Fibroblast of peridontal ligament (primary cell): Measurements from ENCODE around the gene MED15.
"Not testable (repeated sequence)": the region's sequence is repeated elsewhere in the genome, so short reads cannot be mapped to it uniquely, and the experiment has no call there.

Experiments
- DNase-seq: peaks from one replicate; pipeline ENCODE4 v3.0.0-alpha.2; 2010; ENCODE audit errors: extremely low read depth

The MED15 gene

DNA sequence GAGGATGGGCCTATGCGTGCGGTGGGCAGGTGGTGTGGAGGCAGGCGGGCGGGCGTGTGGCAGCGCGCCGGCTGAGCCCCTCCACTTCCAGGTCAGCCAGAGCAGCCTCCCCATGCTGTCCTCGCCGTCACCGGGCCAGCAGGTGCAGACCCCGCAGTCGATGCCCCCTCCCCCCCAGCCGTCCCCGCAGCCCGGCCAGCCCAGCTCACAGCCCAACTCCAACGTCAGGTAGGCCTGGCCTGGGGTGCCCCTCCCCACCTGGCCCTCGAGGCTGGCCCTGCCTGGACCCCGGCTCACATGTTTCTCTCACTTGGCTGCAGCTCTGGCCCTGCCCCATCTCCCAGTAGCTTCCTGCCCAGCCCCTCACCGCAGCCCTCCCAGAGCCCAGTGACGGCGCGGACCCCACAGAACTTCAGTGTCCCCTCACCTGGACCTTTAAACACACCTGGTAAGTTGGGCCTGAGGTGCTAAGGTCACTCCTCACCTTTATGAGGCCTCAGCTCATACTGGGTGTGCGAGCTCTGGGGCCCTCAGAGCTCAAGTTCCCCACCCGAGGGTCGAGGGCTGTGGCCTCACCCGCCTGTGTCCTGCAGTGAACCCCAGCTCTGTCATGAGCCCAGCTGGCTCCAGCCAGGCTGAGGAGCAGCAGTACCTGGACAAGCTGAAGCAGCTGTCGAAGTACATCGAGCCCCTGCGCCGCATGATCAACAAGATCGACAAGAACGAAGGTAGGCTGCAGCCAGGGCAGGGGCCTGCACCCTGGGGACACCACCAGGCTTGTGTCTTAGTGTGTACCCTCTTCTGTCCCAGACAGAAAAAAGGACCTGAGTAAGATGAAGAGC, 75.3 kb downstream of the MED15 start:
- DNase-seq, result no peak

DNA sequence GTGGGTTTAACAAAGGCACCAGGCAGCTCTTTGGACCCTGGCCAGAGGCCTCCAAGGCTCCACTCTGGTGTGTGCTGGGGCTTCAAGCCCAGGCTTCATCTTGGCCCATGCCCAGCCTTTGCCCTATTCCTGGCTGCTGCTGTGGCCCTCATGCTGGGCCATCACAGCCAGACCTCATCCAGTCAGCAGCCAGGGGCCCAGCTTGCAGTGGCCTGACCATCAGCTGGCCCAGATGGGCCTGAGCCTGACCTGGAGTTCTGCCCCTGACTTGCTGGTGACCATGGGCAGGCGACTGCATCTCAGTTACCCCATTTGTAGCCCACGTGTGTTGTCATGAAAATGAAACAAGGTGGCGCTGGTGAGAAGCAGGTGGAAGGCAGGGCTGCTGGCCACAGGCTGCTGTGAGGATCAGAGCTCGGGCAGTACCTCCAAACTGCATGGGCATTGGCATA, 76.1 kb downstream of the MED15 start:
- DNase-seq, result no peak

DNA sequence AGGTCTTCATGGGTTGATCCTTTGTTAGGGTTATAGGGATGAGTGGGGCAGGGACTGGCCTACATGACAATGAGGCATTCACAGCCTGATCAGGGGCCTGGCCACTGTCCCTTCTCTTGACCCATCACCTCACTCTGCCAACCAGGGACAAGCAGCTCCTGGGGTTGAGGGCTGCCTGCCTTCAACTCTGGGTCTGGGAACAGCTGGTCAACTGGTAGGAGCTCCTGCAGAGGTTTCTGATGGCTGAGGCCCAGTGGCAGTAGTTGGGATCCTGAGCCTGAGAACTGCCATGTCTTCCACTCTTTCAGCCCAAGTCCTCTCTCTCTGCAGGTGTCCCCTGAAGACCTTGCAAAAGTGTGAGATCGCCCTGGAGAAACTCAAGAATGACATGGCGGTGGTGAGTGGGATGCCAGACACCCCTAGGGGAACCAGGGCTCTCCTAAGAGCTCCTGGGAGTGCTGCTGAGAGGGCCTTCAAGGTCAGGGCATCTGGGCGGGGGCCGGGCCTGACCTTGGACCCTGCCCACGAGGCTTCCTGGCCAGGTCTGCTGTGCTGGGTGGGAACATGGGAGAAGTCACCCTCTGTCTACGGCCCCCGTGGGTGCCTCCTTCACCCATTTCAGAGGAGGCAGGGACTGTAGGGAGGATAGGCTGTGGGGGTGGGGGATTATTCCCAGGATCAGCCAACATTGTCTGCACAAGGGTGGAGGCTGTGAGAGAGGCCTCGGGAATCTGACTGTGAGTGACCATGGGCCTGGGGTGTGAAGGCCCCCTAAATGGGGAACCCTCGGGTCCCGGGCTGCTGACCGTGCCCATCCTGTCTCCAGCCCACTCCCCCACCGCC, 76.8 kb downstream of the MED15 start:
- no peak for DNase-seq

DNA sequence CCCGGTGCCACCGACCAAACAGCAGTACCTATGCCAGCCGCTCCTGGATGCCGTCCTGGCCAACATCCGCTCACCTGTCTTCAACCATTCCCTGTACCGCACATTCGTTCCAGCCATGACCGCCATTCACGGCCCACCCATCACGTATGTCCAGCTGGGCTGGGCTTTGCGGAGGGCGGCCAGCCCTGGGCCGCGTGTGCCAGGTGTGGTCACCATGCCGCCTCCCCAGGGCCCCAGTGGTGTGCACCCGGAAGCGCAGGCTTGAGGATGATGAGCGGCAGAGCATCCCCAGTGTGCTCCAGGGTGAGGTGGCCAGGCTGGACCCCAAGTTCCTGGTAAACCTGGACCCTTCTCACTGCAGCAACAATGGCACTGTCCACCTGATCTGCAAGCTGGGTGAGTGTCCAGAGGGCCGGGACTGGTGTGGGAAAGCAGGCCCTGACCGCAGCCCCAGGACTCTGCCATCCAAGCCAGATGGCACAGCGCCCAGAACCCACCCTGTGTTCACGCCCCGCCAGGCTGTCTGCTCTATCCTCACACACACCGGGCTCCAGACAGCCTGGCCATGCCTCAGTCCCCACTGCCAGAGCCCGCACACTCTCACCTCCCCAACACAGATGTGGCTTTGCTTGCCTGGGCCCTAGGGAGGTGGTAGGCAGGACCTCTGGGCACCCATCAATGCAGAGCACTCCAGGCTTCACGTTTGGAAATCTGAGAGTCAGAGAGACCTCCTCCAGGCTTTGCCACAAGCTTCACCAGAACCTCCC, 77.6 kb downstream of the MED15 start:
- DNase-seq, result no peak

DNA sequence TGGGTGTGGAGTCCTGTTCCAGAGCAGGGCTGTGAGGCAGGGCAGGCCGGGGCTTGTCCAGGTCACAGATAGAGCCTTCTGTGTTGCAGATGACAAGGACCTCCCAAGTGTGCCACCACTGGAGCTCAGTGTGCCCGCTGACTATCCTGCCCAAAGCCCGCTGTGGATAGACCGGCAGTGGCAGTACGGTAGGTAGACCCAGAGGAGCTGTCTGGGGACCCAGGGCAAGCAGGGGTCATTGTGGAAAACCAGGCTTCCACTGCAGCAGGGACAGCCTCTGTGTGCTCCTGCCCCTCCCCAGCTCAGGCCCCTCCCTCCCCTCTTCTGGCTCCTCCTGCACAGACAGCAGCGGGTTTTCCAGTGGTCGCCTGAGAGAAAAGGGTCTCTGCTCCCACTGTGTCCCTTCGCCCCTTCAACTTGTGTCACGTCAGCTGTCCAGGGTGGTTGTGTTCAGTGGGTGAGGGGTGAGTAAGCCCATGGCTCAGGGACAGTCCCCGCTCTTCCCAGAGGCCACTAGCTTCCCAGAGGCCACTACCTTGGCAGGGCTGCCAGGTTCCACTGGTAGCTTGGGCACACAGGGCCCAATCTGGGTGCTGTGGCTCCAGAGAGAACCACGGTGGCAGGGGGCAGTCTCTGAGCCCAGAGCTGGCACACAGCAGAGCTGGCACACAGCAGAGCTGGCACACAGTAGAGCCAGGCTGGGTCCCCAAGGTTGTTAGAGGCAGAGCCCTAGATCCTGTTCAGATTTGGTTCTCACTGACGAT, 78.4 kb downstream of the MED15 start:
- no peak for DNase-seq

DNA sequence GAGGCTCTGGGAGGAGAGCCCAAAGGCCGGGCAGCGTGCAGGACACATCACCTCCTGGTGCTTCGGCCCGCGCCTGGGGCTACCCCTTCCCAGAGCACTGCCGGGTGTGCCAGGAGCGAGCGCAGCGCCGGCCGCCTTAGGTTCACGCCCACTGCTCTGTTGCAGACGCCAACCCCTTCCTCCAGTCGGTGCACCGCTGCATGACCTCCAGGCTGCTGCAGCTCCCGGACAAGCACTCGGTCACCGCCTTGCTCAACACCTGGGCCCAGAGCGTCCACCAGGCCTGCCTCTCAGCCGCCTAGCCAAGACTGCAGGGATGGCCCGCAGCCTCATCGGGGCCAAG, 79.0 kb downstream of the MED15 start:
- no peak for DNase-seq

DNA sequence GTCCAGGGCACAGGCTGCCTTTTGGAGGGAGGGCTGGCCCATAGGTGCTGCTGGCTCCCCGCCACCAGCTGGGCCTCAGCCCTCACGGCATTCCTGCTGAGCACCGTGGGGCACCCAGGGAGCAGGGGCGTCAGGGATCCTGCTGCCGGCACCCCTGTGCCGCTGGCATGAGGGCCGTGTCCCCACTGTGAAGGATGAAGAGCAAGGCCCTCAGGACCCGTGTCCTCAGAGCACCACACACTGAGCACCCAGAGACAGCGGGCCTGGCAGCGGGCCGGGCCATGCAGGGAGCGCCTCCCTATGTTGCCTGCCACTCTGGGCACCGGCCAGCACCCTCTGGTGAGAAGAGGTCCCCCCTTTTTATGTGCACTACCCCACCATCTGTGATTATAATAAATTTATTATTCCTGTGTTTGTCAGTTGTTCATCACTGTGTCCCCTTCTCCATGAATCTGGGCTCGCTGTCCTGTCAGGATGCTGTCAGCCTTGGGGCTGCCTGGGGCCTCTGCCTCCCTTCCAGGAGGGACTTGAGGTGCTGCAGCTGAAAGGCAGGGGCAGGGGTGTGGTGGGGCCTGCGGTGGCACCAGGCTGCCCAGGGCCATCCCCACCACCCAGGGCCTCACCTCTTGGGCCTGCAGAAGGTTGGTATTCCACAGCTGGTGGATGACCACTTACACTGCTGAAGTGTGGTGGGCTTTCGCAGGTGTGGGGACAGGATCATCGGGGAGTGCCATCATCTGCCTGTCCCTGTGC, 80.0 kb downstream of the MED15 start:
- no peak for DNase-seq

DNA sequence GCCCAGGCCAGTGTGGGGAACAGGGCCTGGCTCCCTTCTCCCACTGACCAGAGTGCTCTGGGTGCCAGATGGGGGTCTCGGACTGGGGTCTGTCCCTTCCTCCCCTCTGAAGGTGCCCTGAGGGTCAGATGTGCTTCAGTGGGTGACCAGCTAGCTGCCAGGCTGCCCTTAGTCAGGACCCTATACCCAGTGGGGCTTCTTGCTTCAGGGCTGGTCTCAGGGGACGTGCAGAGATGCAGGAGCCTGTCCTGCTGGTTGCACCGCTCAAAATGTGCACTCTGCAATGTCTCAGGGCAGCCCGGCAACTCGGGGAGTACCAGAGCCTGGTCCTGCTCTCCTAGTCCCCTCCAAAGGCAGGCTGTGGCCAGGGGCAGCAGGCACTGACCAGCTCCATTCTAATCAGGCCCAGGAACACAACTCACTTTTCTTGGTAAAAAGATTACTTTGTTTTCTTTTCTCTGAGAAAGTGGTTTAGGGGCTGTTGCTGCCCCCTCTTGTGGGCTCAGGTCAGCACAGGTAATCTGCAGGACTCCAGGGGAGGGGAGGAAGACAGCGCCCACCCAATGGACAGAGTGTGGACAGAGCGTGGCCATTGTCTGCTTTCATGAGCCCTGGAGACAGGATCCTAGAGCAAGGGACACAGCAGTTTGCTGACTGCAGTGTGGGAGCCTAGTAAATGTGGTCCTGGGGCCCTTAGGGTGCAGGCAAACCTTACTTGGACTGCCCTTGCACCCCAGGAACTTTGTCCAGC, 80.9 kb downstream of the MED15 start:
- no peak for DNase-seq

DNA sequence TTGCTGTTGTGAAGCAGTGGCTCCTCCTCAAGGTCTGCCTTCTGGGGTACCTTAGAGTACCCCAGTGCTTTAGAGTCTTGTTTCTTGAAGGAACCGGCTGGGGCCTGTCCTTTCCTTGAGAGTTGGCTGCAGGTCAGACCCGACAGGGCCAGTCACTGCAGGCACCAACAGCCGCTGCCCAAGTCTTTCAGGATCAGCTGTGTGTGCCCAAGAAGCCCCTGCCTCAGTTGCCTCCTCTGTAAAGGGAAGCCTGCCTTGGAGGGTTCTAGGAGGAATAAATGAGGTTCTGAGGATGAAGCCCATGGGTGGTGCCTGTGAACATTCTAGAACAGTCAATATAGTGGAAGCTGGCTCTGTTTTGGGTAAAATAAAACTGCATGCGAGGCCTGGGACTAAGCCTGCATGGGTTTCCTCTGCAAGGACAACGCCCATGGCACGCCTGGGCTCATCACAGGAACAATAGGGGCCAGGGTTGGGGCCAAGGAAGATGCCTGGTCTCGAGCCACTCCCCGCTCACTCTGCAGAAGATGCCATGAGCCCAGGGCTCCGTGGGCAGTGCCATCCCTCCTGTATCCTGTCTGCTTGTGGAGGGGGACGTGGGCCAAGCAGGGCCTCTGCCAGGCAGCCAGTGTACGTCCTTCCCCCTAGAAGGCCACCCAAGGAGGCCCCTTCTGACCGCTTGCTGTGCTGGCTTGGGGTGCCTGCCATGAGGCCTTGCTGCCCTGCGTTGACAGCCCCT, 81.6 kb downstream of the MED15 start:
- no peak for DNase-seq

DNA sequence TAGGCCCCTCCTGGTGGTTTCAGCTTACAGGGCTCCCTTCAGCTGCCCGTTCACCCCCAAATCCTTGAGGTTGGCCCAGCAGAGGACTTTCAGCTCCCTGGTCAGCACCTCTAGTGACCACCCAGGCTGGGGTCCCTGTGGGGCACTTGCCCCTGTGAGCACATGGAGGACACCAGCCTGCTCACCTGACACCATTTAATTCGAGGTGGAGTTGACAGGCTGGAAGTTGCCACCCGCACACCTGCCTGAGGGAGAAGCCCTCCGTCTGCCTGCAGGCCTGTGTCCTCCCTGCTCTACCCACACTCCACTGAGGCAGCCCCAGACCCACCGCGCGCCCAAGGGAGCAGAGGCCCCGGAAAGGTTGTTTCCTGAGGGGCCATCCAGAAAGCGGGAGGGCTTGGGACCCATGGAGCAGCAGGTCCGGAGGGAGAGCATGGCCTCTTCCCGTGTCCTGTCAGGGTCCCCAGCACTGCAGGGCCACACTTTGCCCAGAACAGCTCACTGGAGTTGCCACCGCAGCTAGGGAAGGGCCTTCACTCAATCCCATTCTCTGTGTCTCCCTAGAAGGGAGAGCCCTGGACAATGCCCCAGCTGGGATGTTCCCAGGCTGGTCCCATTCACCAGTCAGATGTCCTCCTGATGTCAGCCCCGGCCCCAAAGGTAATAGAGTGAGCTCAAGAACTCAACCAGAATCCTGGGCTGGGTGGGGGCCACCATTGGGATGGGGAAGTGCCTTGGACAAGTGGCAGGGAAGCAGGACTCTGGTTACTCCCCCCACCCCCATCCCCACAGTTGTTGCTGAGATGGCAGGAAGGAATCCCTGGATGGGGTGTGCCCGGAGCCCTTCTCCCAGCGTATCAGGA, 82.4 kb downstream of the MED15 start:
- no peak for DNase-seq

DNA sequence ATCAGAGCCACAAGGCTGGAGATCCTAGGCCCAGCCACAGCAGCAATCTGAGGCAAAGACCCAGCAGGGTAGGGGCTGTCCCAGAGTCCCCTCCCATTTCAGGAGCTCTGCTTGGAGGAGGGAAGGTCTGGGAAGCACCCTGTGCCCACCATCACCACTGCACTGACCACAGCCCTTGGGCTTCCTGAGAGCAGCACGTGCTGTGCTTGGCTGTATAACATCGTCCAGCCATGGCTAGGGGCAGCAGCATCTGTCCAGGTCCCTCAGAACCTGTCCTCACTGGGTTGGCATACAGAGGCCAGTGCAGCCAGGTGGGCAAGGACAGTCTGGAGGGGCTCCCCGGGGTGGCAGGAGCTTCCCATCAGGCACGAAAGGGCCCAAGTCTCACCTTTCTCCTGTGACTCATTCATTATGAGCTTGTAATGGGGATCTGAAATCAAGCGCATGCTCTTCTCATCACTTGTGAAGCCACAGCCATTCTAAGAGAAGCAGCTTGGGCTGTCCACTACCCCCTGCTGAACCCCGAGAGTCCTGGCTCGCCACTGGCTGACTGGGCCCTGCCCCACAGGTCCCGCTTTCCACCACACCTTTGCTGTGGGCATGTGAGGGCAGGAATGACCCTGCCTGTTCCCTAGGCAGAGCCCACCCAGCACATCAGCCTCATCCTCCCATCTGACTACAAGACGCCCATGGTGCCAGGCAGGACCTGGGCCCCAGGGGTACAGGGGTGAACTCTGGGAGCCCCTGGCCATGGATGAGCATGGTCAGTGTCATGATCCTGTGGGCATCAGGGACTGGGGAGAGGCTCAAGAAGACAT, 83.3 kb downstream of the MED15 start:
- no peak for DNase-seq

DNA sequence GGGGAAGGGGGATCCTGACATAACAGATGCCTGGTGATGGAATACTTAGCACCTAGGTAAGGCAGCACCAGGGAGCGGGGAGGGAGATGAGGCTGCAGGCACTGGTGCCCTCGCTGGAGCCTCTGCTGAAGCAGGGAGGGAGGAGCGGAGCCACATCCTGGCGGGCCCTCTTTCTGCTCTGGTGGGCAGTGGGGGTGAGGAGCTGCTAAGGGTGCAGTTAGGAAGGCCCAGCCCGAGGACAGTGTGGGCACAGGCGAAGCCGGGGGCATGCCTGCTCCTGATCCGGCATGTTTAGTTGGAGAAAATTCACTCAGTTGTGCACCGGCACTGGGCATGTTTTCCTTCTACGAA, 83.9 kb downstream of the MED15 start:
- no peak for DNase-seq

DNA sequence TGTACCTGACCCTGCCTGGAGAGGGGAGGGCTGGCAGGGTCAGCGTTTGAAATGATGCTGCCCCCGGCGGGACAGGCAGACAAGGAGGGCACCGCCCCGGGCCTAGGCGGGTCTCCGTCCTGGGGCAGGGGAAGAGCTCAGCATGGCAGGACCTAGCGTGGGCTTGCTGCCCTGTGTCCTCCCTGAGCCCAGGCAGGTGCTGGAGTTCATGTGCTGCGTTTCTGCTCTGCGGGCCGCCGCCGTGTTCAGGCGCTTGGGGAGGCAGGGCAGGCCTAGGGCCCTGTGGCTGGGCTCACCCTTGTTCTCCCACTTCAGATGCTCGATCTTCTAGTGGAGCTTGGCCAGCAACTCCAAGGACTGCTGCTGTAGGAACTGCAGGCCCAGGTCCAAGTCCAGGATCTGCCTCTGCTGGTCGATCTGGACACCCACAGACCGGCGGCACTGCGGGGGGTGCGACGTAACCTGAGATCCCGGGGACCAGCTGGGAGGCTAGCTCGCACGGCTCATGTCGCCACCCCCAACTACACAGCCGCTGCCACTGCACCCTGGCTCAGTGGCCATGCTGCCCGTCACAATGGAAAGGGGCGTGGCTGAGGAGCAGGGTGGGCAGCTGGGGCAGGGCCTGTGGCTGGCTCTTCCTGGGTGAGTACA, 84.4 kb downstream of the MED15 start:
- DNase-seq, result peak; percentile 33

DNA sequence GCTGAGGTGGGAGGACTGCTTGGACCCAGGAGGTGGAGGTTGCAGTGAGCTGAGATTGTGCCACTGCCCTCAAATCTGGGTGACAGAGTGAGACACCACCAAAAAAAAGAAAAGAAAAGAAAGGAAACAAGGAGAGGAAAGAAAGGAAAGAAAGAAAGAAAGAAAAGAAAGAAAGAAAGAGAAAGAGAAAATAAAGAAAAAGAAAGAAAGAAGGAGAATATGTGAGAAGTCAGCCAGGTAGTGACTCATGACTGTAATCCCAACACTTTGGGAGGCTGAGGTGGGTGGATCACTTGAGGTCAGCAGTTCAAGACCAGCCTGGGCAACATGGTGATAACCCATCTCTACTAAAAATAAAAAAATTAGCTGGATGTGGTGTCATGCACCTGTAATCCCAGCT, 86.6 kb downstream of the MED15 start:
- not testable (repeated sequence) for DNase-seq

DNA sequence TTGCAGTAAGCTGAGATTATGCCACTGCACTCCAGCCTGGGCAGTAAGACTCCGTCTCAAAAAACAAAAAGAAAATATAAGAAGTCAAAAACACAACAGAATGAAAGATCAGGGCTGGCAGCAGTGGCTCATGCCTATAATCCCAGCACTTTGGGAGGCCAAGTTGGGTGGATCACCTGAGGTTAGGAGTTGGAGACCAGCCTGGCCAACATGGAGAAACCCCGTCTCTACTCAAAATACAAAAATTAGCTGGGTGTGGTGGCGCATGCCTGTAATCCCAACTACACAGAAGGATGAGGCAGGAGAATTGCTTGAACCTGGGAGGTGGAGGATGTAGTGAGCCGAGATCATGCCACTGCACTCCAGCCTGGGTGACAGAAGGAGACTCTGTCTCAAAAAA, 87.1 kb downstream of the MED15 start:
- DNase-seq, result not testable (repeated sequence)

DNA sequence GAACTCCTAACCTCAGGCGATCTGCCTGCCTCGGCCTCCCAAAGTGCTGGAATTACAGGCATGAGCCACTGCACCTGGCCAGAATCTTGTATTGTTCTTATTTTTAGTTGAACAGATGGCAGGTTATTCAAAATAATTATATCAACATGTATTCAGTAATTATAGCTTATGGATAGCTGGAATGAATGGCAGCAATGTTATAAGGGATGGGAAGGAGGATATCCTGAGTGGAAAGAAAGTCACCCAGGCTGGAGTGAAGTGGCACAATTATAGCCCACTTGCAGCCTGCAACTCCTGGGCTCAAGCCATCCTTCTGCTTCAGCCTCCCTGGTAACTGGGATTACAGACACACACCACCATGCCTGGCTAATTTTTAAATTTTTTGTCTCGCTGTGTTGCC, 88.1 kb downstream of the MED15 start:
- no peak for DNase-seq

DNA sequence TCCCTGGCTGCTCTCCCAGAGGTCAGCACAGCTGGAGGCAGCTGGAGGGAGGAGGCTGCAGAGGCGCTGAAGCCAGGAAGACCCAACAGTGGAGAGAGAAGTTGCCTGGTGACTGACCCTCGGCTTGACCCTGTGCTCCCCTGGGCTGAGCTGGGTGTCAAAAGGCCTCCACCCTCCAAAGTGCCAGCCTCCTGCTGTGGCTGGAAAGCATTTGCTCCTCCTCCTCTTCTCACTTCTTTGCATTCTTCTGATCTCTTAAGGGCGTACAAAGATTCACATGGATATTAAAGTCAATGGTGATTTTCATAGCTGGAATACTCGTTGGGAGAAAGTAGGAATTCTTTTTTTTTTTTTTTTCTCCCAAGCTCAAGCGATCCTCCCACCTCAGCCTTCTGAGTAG, 91.7 kb downstream of the MED15 start:
- DNase-seq, result no peak
